NCI-H2081 (cell line): ENCODE results near the gene DIDO1.
A peak's percentile ranks its signal among the peaks of the same experiment; 100 is the strongest.

Source experiments
- DNase-seq, 2 experiments: peaks; one replicate each; lab custom pipeline; 2025; lab: John Stamatoyannopoulos, UW

Gene DIDO1

DNA sequence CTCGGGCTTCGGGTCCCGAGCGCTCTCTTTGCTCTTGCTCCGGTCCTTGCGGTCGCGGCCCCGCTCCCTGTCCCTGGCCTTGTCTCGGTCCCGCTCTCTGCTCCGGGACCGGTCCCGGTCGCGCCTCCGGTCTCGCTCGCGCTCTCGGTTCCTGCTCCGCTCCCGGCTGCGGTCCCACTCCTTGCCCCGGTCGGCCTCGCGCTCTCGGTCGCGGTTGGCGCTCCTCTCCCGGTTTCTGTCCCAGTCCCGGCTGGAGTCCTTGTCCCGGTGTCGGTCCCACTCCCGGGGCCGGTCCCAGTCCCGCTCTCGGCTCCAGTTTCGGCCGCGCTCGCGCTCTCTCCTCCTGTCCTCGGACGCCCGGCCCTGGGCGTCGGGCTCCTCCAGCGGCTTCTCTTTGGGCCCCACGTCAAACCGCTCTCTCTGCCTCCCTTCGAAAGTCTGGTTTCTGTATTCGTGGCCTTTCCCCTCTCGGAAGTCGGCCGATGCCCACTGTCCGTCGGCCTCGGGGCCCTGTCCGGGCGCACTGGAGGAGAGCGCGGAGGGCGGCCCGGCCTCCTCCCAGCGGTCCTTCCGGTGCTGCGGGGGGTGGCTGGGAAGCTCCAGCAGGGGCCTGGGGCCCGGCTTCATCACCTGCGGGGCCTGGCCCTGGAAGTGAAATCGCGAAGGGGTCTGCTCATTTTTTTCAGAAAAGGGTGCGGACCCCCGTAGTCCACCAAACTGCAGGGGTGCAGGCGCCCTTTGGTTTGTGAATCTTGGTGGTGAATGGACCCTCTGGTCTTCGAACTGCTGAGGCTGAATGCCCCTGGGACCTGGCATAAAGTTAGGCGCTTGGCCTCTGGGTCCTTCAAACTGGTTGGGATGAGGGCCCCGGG, 46.8 kb downstream of the DIDO1 start:
- DNase-seq: no peak

DNA sequence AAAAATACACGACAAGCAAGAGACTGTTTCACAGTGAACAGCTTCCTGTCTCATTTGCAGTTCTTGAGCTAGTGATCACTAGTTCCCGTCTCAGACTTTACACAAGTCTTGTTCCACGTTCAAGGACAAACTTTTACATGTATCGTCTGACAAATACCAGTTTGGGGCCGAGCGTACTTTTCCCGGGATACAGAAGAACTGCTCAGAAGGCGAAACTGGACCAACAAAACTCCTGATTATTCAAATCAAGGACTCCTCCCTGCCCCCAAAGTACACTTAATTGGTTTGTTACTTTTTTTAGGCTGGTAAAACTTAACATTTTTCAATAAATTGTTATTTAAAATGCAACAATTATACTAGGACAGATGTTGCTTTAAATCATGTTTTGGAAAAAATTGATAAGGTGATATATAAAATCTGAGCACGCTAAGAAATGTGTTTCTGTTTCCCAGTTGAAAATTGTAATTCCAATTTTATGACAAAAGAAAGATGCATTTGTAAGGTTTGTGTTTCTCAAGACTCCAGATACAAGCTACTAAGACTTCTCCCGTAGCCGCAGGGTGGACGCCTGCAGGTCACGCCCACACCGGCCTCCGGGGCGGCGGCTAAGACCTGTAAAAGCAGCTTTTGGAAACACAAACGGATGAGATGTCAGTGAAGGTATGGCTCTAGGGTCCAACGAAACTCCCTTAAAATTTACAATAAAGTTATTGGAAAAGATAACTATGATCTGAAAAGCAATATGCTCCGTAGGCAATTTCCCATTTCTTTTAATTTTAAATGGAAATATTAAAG, 47.9 kb downstream of the DIDO1 start:
- no peak for DNase-seq

DNA sequence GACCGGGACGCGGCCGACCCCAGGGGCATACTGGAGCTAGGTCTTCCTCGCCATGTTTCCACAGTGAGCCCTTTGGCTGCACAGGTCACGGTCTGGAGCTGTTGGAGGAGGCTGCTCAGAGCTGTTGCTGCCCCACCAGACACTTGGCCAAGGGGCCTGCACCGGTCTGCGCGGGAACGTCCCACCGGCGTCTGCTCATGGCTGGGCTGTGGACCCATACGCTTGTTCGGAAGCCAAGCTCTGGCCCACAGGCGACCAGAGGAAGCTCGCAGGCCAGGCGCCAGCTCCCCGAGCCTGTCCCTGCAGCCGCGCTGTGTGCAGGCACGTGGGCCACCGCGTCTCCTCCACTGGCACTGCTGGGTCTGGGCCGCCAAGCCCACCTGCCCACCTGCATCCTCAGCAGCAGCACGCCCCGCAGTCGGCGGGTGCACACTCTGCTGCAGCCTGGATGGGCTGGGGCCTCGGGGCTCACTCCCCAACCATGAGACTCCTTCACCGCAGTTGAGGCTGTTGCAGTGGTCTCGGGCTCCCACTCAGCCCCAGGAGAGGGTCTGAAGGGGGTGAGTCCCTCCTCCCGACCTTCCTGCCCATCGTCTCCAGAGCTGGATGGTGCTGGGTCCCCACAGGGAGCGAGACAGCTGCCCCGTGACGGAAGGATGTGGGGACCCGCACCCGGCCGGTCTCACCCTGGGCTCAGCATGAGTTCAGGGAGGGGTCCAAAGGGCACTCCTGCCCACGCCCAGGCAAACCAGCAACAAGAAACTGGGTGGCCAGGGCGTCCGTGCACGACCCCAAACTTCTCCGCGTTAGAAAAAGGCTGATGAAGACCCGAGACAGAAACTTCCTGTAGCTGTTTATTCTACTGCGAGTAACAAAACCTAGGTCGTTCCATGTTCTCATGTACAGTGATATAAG, 49.1 kb downstream of the DIDO1 start:
- no peak for DNase-seq

- no peak for DNase-seq
Measured at GRCh38 chr20:62876501-62876901, 49.8 kb downstream of the DIDO1 start.

- DNase-seq: peak; percentile 82 to 85
Measured at GRCh38 chr20:62875419-62876361, 50.6 kb downstream of the DIDO1 start.

DNA sequence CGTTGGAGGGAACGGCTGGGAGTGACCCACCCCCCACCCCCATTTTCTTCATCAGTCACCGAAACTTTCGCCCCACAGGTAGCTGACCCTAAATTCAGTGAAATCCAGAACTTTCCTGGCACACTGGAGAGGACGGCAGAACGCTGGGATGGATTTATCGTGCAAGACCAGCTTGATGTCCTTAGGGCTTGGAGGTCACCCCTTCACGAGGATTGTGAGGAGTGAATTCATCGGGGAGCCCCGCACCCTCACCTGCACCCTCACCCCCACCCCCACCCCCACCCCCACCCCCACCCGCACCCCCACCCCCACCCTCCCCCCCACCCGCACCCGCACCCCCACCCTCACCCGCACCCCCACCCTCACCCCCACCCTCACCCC, 51.4 kb downstream of the DIDO1 start:
- DNase-seq: no peak

GRCh38 chr20:62873681-62874031, 52.6 kb downstream of the DIDO1 start:
- peak in 1 of 2 experiments; percentile 28 for DNase-seq

- no peak for DNase-seq
Measured at GRCh38 chr20:62873280-62873679, 53.0 kb downstream of the DIDO1 start.

DNA sequence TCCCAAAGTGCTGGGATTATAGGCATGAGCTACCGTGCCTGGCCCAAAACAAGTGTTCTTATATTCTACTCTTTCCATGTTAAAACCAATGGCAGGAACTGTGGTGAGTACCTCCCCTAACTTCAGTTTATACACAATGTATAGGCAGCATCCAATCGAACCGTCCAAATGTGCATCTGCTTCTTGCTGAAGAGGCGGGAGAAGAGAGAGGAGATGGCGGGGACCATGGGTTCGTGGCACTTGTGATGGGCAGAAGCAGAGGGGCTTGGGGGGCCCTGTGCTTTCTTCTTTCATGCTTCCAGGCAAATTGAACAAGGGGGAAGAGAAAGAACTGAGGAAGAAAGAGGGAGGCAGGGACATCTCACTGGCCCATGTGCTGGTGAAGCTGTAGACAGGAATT, 53.4 kb downstream of the DIDO1 start:
- DNase-seq: no peak

DNA sequence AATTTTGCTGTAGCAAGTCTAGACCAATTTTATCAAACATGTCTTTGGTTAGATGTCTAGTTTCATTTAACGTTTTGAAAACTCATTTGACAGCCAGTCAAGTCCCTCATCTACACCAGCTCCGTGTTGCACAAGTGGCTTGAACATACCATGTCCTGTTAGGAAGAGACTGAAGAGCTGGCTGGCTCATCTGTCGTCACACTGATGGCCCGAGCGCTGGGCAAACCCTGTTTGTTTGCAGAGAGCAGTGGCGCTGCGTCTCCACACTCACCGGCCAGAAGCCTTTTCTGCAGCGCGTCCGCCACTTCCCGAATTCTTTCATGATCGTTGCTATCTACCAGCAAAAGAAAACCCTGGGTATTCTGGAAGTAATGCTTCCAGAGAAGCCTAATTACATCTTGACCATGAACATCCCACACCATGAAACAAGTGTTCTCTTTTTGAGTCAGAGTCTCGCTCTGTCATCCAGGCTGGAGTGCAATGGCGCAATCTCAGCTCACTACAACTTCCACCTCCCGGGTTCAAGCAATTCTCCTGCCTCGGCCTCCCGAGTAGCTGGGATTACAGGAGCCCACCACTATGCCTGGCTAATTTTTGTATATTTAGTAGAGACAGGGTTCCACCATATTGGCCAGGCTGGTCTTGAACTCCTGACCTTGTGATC, 54.0 kb downstream of the DIDO1 start:
- peak in 1 of 2 experiments; percentile 10 for DNase-seq

- DNase-seq: no peak
Measured at GRCh38 chr20:62864207-62864606, 62.1 kb downstream of the DIDO1 start.

GRCh38 chr20:62861726-62862336, 64.5 kb downstream of the DIDO1 start, which contains the start of gene TCFL5:
TCFL5 (minus strand) TSS chr20:62861822; CDS start chr20:62861670, 152 bp downstream.
- peak; percentile 73 to 88 for DNase-seq

DNA sequence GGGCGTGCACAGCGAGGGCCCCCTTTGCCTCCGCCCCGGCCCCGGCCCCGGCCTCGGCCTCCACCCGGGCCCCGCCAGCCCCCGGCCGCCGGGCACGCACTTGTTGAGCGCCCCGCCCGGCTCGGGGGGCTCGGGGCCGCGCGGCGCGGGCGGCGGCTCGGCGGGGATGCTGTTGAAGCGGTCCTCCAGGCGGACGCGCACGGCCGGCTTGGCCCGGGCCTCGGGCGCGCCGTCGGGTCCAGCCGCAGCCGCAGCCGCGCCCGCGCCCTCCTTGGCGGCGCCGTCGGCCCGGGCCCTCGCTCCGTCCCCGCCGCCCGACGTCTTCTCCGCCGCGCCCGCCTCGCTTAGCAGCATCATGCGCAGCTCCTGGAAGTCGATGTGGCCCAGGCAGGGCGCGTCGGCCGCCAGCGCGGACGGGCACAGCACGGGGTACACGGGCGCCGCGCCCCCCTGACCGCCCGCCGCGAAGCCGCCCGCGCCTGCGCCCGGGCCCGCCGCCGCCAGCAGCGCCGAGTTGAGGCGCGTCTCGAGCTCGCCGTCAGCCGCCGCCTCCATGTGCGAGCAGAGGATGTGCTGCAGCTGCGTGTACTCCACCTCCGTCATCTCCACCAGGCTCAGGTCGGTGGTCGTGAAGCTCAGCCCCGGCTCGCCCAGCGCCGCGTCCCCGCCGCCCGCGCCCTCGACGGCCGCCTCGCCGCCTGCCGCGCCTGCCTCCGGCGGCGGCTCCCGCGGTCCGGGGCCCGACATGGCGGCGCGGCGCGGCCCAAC, 65.2 kb downstream of the DIDO1 start:
- DNase-seq: peak in 1 of 2 experiments; percentile 25

GRCh38 chr20:62860391-62860923, 65.8 kb downstream of the DIDO1 start:
- DNase-seq: peak in 1 of 2 experiments; percentile 14

- DNase-seq: no peak
Measured at GRCh38 chr20:62859721-62860120, 66.6 kb downstream of the DIDO1 start.

DNA sequence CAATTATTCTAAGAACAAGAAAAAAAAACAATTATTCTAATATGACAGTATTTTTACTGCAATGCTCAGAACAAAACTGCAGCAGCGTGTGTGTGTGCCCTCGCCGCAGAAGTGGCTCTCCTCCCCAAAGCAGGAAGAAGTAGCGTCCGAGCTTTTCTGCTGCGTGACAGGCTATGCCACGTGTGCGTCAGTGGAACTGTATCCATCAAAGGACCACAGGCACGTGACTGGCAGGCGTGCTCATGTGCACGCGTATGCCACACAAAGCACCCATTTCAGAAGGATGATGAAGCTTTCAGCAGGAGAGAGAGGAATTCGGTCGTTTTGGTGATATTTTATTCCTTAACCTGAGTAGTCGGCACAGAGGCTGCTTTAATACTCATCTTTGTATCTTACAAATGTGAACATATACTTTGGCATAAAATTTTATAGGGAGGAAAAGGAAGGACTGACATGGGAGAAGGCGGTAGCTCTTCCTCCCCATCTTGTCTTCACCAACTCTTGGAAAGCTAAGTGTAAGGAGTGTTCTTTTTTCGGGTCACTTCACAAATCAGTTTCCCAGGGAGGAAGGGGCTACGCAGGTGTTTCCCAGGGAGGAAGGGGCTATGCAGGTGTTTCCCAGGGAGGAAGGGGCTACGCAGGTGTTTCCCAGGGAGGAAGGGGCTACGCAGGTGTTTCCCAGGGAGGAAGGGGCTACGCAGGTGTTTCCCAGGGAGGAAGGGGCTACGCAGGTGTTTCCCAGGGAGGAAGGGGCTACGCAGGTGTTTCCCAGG, 68.1 kb downstream of the DIDO1 start:
- no peak for DNase-seq

- no peak for DNase-seq
Measured at GRCh38 chr20:62856931-62857619, 69.2 kb downstream of the DIDO1 start.
